ENCODE measurements around the gene OOSP4B.

DNA sequence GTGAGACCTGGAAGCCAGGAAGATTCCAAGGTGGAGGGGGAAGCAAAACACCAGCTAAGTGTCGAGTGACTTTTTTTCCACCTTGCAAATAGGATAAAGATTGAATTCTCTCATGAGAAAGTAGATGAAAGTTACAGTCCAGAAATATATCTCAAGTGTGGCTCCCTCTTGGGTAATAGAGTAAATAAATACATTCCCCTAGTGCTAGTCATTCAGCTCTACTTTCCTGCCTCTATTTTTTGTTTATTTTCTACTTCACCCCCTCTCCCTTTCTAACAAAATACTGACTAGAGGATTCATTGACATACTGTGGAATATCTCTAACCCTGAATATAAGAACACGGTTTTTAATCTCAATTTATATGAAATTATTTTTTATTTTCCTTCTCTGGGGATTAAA, 19.2 kb upstream of the OOSP4B start:
- TF ChIP-seq, protein P1, sequence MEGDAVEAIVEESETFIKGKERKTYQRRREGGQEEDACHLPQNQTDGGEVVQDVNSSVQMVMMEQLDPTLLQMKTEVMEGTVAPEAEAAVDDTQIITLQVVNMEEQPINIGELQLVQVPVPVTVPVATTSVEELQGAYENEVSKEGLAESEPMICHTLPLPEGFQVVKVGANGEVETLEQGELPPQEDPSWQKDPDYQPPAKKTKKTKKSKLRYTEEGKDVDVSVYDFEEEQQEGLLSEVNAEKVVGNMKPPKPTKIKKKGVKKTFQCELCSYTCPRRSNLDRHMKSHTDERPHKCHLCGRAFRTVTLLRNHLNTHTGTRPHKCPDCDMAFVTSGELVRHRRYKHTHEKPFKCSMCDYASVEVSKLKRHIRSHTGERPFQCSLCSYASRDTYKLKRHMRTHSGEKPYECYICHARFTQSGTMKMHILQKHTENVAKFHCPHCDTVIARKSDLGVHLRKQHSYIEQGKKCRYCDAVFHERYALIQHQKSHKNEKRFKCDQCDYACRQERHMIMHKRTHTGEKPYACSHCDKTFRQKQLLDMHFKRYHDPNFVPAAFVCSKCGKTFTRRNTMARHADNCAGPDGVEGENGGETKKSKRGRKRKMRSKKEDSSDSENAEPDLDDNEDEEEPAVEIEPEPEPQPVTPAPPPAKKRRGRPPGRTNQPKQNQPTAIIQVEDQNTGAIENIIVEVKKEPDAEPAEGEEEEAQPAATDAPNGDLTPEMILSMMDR (conservative IDR thresholded peaks at IDR 0.05; ENCODE audit: low read length), result no peak
- no peak for TF ChIP-seq EZH2phosphoT487 (IDR thresholded peaks at IDR 0.05; ENCODE audit: borderline replicate concordance, low read depth, low read length)

Data from OCI-LY7 (cell line).